ENCODE results near the gene ATP2A2.
"Not testable (repeated sequence)": the region's sequence is repeated elsewhere in the genome, so short reads cannot be mapped to it uniquely, and the experiment has no call there.

The ATP2A2 gene

DNA sequence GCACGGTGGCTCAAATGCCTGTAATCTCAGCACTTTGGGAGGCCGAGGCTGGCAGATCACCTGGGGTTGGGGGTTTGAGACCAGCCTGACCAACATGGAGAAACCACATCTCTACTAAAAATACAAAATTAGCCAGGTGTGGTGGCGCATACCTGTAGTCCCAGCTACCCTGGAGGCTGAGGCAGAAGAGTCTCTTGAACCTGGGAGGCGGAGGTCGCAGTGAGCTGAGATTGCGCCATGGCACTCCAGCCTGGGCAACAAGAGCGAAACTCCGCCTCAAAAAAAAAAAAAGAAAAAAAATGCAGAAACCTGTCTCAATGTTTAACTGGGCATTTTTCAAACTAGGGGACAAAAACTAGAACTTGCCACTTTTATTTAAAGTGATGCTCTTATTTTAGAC lies 59.2 kb downstream of the ATP2A2 start:
- H3K4me3 ChIP-seq (ENCODE audit: low read depth, low read length) = not testable (repeated sequence)

DNA sequence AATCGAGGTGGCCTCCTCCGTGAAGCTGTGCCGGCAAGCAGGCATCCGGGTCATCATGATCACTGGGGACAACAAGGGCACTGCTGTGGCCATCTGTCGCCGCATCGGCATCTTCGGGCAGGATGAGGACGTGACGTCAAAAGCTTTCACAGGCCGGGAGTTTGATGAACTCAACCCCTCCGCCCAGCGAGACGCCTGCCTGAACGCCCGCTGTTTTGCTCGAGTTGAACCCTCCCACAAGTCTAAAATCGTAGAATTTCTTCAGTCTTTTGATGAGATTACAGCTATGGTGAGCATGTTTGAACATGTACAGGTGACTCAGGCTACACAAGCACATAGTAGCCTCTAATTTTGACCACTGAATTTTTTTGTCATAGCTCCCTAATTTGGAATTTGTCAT lies 59.7 kb downstream of the ATP2A2 start:
- H3K4me3 ChIP-seq (ENCODE audit: low read depth, low read length) = no peak overlapping the region

DNA sequence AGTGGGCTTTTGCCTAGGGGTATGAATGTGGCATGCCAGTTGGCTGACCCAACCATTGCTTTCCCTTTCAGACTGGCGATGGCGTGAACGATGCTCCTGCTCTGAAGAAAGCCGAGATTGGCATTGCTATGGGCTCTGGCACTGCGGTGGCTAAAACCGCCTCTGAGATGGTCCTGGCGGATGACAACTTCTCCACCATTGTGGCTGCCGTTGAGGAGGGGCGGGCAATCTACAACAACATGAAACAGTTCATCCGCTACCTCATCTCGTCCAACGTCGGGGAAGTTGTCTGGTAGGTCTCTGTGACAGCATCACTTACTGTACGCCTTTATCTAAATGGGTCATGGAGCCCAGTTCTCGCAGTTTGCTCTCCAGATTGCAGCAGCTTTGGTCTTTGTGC lies 61.1 kb downstream of the ATP2A2 start:
- H3K4me3 ChIP-seq (ENCODE audit: low read depth, low read length) = no peak overlapping the region

DNA sequence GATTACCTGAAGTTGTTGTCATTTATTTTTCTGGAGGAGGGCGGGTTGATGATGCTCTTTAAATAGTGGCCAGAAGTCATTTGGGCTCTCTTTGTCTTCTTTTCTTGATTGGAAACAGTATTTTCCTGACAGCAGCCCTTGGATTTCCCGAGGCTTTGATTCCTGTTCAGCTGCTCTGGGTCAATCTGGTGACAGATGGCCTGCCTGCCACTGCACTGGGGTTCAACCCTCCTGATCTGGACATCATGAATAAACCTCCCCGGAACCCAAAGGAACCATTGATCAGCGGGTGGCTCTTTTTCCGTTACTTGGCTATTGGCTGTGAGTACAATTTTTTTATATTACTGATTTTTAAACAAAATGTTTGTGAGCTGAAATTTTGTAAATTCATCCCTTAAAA lies 62.1 kb downstream of the ATP2A2 start:
- H3K4me3 ChIP-seq (ENCODE audit: low read depth, low read length) = no peak overlapping the region

DNA sequence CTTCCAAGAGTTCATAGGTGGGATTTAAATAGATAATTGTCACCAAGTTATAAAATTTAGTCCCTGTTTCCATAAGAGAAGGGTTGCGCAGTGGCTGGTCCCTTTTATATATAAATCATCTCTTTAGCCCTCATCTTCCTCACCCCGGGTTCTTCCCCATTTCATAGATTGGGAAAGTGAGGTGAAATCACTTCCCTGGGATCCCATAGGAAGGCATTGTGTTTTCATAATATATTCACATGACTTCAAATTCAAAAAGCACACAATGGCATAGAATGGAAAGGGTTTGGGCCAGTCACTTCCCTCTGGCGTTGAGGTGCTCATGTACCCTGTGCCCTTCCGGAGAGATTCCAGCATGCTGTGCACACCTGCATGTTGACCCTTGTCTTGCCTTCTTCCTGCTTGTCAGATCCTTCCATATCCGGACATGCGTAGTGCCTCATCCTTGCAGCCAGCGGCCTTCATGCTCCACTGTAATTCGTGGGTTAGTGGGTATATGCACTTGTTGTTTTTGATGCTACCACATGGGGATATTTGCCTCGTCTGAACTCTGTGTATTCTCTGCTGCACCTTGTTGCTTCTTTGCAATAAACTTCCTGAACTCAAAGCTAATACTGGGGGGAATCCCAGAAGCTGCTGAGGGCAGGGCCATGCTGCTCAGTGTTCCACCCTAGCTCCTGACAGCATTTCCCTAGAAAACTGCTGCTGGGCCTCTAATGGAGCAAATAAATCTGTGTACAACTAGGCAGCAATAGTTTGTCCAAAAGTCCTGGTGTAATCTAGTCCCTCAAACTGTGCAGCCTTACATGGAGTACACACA lies 62.9 kb downstream of the ATP2A2 start:
- H3K4me3 ChIP-seq (ENCODE audit: low read depth, low read length) = no peak overlapping the region

DNA sequence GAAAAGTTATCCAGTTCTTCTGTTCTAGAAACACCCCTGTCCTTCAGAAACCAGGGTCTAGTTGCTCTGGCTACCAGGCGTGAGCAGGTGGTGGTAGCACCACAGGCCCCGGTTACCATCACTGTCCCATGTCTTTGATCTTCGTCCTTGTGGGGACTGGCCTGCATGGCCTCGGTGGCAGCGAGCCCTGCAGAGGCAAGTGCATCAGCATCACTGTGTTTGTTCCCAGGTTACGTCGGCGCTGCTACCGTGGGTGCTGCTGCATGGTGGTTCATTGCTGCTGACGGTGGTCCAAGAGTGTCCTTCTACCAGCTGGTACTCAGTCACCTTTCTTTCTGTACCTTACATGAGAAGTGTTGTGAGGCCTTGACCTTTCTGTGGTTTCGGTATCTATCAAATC lies 63.6 kb downstream of the ATP2A2 start:
- no peak overlapping the region for H3K4me3 ChIP-seq (ENCODE audit: low read depth, low read length)

DNA sequence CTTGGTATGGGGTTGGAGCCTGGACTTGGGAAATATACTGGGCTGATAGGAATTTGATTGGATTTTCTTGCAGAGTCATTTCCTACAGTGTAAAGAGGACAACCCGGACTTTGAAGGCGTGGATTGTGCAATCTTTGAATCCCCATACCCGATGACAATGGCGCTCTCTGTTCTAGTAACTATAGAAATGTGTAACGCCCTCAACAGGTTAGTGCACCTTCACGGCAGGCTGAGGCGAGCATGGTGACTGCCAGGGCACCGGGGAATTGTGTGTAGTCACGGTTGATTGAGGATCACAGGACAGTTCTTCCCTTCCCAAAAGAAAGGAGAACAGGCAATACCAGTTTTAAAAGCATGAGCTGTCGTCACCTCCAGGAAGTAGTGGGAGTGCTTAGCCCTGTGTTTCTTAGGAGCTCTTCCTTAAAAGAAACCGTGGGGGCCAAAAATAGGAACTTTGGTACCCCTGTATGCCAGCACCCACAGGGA lies 64.2 kb downstream of the ATP2A2 start:
- H3K4me3 ChIP-seq (ENCODE audit: low read depth, low read length) = no peak overlapping the region

DNA sequence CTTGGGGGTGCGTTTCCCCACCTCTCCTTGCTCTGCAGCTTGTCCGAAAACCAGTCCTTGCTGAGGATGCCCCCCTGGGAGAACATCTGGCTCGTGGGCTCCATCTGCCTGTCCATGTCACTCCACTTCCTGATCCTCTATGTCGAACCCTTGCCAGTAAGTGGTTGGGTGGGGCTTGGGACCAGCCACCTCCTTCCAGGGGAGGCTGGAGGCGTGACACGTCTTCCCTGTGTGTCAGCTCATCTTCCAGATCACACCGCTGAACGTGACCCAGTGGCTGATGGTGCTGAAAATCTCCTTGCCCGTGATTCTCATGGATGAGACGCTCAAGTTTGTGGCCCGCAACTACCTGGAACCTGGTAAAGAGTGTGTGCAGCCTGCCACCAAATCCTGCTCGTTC lies 64.9 kb downstream of the ATP2A2 start:
- H3K4me3 ChIP-seq (ENCODE audit: low read depth, low read length) = no peak overlapping the region

DNA sequence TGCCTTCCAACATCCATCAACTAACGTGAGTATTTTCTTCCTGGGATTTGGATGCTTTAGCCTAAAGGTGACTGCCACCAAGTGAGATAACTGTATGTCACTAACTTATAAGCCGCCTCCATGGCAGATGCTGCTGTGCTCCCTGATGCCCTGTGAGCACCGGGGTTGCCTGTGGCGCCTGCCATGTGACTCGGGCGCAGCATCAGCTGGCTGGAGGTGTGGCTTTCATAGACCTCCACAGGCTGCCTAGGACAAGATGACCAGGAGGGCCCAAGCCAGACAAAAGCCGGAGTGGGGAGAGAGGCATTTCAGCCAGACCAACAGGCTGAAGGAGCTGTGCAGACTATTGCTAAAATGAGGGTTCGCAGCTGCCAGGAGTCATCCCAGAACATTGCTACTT lies 66.7 kb downstream of the ATP2A2 start:
- no peak overlapping the region for H3K4me3 ChIP-seq (ENCODE audit: low read depth, low read length)

DNA sequence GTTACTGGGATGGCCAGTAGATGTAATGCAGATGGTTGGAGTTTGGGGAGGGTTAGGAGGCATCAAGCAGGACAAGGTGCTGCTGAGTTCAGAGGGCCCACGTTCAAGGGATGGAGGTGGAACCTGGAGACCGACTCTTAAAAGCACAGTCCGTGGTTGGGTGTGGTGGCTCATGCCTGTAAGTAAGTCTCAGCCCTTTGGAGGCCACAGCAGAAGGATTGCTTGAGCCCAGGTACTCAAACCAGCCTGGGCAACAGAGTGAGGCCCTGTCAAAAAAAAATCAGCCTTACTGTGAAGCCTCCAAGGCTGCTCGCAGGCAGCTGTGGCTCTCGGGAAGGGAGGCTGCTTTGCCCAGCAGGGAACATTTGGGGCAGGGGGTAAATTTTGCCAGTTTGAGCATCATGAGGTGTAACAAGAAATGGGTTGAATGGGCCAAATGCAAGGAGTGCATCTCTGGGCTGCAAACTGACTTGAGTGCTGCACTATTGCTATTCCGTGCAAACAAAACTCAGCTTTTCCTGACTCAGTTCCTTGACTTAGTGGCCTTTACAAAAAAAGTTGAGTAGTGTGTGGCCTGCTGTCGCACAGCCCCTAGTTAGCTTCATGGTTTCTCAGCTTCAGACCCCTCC lies 67.5 kb downstream of the ATP2A2 start:
- no peak overlapping the region for H3K4me3 ChIP-seq (ENCODE audit: low read depth, low read length)

DNA sequence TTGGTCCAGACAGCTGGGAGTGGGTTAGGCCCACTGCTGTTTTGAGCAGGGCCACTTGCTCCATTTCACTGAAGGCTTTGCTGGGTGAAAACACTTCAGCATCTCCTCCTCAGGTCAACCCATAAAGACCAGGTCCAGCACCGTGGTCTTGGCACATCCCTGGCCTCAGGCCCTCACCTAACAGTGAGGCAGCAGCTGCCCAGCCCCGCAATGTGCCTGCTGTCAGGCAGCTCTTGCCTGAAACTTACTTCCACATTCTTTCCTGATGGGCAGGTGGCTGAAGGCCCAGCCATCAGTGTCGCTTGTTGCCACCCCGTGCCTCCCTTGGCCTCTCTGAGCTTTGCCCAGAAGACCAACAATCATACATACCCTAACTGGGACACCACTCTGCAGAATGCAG lies 68.0 kb downstream of the ATP2A2 start:
- H3K4me3 ChIP-seq (ENCODE audit: low read depth, low read length) = no peak overlapping the region

DNA sequence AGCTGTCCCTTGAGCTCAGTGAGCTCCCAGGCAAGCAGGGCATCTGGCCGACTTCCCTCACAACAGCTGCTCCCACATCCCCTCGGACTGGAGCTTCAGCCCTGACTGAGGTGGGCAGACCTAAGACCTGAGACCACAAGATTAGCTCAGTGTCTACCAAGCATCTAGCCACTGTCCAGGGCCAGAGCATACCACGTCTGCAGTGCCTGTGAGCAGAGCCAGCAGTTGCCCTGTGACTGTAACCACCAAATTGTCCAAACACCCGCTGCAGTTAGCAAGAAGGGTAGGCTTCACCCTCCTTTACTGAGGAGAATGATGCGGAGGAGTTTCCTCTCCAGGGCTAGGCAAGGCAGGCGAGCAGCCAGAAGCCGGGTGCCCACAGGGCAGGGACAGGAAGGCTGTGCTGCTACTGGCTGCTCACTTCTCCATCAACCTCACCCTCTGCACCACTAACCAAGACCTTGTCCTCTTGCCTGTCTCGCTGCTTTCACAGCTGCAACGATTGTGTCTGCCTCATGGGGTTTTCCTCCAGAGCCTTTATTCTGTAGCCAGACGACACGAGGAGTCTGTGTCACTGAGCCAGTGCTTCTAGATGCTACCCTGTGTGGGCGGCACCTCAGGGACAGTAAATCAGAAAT lies 68.6 kb downstream of the ATP2A2 start:
- H3K4me3 ChIP-seq (ENCODE audit: low read depth, low read length) = no peak overlapping the region

DNA sequence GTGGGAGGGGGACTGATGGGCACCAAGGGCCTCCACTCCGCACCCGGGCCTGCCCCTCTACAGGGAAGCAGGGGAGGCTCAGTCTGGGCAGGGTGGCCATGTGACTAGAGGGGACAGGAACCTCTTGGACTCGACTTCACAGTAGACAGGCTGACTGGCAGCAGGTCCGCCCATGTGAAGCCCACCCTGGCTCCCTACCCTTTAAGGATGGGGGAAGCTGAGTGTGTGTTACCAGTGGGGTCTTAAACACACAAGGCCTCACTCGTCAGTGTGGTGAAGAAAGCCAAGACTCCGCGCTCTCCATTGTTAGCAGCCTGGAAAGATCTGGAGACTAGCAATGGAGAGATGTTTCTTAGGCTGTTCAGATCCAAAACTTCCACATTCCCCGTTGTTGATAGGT lies 70.1 kb downstream of the ATP2A2 start:
- no peak overlapping the region for H3K4me3 ChIP-seq (ENCODE audit: low read depth, low read length)

DNA sequence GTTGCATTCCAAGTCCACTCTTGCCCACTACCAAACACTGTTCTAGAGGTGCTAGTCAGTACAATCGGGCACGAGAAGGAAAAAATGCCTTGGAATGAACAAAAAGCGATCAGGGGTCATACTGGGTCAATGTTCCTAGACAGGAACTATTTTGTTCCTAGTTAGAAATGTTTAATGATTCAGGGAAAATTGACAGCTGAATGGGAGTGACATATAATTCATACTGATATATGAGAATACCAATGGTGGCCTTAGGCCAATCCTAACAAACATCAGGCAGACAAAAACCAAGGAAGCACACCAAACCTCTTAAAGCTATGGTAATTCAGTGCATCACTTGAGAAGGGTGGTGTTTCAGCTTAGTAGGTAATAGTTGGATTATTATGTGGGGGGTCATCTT lies 71.4 kb downstream of the ATP2A2 start:
- H3K4me3 ChIP-seq (ENCODE audit: low read depth, low read length) = no peak overlapping the region

DNA sequence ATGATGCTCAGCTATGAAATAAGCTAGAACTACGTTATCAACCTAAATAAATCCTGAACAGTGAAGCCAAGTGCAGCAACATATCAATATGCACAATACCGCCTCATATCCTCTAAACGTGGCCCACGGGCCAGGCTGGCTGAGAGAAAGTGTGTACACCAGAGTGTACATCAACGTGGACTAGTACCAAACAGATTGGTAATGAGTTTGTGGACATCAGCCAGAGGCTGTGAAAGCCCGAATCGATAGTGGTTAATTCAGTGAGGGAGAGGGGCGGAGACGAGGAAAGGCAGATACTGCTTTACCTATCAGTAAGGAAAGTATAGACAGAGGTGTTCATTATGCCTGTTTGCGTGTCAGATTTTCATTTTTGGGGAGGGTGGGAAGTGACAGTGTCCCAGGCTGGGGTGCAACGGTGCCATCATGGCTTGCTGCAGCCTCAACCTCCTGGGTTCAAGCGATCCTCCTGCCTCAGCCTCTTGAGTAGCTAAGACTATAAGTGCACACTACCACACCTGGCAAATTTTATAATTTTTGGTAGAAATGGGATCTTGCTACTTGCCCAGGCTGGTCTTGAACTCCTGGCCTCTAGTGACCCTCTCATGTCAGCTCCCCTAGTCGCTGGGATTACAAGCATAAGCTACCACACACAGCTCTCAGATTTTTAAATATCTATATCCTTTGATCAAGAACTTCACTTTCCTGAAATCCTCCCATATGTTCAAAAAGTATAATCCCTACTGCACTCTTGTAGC lies 72.3 kb downstream of the ATP2A2 start:
- no peak overlapping the region for H3K4me3 ChIP-seq (ENCODE audit: low read depth, low read length)

DNA sequence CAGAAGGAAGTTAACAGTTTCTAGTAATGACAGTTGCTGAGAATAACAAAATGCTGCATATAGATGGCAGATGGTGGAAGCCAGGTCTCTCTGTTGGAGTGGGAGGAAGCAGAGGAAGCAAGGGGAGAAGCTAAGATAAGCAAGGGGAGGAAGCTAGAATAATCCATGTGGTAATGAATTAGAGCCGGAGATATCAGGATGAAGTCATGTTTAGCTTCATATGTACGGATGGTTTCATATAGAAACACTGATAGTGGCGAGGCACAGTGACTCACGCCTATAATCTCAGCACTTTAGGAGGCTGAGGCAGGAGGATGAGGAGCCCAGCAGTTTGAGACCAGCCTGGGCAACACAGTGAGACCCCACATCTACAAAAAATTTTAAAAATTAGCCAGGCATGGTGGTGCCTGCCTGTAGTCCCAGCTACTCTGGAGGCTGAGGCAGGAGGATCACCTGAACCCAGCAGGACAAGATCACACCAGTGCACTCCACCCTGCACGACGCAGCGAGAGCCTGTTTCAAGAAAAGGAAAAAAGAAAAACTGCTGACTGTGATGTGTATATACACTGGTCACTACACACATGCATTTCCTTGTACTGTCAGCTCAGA lies 73.2 kb downstream of the ATP2A2 start:
- H3K4me3 ChIP-seq (ENCODE audit: low read depth, low read length) = no peak overlapping the region

DNA sequence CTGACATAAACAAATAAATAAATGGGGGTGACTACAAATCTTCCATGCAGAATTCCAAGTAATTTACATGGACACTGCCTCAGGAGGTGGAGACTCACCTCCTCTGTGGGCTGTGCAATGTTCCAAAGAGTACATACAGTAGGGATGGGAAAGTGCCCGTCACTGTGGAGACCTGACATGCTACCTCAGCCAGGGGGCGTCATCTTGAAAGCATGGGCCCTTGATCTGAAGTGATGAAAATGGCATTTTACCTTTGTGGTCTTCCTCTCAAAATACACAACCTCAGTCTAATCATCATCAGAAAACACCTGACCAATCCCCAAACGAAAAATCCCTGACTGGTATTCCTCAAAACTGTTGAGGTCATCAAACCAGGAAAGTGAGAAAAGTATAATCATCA lies 74.0 kb downstream of the ATP2A2 start:
- no peak overlapping the region for H3K4me3 ChIP-seq (ENCODE audit: low read depth, low read length)

DNA sequence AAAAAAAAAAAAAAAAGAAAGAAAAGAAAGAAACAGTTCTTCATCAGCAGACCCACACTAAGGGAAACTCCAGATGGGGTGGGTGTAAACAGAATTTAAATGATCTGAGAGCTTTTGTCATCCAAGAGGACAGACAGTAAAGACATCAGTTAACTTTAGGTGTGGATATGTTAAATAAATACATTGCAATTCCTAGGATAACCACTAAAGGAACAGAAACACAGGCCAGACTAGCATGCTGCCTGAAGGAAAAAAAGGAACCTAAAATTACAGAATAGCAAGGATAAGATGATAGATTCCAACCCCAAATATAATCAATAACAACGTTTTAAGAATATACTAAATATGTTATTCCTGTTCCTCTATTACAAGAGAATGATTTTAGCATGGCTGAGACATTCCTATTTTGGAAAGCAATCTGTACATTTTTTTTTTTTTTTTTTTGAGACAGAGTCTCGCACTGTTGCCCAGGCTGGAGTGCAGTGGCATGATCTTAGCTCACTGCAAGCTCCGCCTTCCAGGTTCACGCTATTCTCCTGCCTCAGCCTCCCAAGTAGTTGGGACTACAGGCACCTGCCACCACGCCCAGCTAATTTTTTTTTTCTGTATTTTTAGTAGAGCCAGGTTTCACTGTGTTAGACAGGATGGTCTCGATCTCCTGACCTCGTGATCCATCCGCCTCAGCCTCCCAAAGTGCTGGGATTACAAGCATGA lies 77.5 kb downstream of the ATP2A2 start:
- H3K4me3 ChIP-seq (ENCODE audit: low read depth, low read length) = not testable (repeated sequence)

DNA sequence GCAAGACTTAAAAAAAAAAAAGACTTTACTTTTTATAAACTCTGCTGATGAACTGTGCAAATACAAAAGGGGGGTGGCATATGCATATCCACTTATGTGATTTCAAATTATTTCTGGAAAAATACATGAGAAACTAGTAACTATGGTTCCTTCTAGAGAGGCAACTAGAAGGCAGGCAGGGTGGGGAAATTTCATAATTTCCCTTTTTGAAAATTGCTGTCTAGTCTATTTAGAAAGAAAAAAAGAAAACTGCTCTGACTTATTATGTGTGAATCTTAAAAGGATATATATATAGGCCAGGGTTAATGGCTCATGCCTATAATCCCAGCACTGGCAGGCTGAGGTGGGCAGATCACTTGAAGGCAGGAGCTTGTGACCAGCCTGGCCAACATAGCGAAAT lies 80.2 kb downstream of the ATP2A2 start:
- H3K4me3 ChIP-seq (ENCODE audit: low read depth, low read length) = no peak overlapping the region

Measured in iPS-11a (cell line).